Activated T-cell treated with anti-CD3 and anti-CD28 coated beads for 4 hours (primary cell): ENCODE data around the gene DLGAP5.

Experiments
- DNase-seq: peaks from one replicate; pipeline ENCODE4 v3.0.0-alpha.2; 2020

Gene DLGAP5

DNA sequence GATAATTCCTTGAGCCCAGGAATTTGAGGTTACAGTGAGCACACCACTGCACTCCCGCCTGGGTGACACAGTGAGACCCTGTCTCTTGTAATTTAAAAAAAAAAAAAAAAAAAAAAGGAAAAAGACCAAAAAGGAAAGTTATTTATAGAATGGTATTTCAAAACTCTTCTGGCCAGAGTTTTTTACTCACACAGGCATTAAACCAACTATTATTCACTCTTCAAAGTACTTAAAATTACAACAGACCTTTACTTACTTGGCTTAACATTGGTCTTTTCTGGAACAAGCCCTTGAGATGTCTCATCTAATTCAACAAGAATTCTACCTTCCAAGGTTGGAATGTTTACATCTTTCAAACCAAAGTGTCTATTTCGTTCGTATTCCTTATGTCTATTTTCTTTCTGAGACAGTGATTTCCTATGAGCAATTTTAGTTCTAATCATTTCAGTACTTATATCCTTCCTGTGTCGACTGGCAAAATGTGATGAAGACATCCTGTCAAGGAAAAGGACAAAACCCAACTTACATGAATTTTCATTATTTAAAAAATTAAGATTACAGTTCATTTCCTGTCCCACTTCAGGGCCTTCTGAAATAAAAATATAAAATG, 2.6 kb downstream of the DLGAP5 start:
- DNase-seq = no peak

- DNase-seq = no peak
These were observed 11.0 kb downstream of the DLGAP5 start for GRCh38 chr14:55180434-55180833.

DNA sequence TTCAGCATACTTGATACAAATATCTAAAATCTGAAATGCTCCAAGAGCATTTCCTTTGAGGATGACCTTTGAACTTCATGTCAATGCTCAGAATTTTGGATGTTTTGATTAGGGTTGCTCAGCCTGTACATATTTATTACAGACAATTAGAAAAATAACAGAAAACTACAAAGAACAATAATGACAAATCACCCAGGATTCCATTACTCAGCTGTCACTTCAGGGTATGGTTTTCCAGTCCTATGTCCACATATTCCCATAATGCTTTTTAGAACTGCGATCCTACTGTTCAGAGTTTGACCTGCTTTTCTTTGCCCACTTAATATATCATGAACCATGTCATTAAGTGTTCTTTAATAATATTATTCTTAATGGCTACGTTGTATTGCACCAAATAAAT, 11.4 kb downstream of the DLGAP5 start:
- no peak for DNase-seq

GRCh38 chr14:55170526-55170925, 20.9 kb downstream of the DLGAP5 start:
- no peak for DNase-seq

GRCh38 chr14:55160989-55161388, 30.4 kb downstream of the DLGAP5 start:
- DNase-seq = no peak

GRCh38 chr14:55158412-55158811, 33.0 kb downstream of the DLGAP5 start:
- no peak for DNase-seq

GRCh38 chr14:55157080-55157479, 34.3 kb downstream of the DLGAP5 start:
- no peak for DNase-seq

- no peak for DNase-seq
These were observed 37.4 kb downstream of the DLGAP5 start for GRCh38 chr14:55153951-55154350.

GRCh38 chr14:55152052-55152753, 39.2 kb downstream of the DLGAP5 start:
- no peak for DNase-seq

DNA sequence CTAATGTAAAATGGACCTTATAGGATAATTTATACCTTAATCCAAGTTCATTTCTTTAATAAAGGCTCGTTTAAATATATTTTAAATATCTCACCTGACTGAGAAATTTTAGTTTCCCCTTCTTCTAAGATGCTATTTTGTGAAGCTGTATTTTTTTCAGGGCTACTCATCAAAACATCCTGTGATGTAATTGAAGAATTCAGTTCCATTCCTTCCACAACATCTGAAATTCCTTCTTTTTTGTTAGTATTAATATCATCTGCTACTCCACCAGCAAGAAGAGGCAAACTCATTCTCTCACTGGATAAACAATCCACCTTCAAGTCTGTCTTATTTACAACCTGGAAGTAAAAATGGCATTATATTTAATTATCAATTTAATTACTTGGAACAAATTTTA, 39.8 kb downstream of the DLGAP5 start:
- DNase-seq = no peak

- no peak for DNase-seq
These were observed 45.0 kb downstream of the DLGAP5 start for GRCh38 chr14:55146425-55146824.

DNA sequence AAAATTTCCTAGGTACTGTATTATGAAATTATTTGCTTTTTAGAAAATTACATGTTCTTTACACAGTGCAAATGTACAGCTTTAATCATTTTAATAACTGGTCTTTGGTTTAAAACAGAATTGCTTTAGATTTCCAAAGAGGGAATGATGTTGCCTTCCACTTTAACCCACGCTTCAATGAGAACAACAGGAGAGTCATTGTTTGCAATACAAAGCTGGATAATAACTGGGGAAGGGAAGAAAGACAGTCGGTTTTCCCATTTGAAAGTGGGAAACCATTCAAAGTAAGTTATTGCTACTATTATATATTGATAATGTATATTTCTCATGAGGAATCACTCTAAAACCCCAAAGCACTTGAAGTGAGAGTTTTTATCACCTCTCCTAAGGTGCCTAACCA, 48.9 kb downstream of the DLGAP5 start:
- DNase-seq = no peak

DNA sequence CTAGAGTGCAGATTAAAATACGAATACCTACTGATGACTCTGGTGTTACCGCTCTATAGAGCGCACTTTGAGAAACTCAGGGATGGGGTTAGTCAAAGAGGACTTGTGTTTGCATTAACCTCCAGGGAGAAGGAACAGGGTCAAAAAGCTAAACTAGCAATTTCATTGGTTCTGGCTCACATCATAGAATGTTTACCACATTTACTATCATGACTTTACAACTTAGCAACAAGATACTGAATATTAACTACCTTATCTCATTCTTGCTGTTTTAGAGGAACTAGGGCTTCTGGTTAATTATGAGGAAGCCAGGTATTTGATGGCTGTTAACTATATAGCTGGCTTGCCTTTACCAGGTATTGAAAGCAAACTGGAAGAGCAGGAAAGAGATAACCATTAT, 49.6 kb downstream of the DLGAP5 start:
- DNase-seq = no peak

DNA sequence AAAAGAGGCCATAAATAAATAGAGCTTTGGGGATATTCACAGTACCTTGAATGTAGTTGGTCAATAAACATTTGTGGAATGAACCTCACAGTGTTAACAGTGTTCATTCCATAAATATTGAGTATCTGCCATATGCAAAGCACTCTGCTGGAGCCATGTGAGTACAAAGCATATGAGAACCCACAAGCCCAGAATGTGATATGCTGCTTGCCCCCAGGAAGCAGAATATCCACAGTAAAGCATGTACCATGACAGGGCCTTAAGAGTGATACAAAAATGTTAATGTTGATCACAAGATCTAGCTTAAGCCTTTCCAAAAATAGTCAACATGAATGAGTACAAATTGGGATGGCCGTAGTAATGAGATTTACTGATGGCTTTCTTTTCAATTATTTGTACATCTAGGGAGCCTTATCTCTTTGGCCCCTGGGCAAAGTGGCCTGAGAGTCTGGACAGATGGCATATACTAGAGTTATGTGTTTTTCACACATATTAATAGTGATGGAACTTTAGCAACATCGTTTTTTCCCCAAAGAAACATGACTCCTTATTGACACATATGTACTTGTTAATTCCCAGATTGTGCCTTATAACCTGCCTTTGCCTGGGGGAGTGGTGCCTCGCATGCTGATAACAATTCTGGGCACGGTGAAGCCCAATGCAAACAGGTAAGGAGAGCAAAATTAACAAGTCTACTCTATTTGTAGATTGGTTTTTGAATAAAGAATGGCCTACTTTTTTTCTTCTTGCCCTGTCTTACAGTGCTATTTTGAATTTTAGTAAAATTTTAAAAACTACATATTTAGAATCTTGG, 51.5 kb downstream of the DLGAP5 start:
- DNase-seq = no peak

GRCh38 chr14:55139141-55139540, 52.2 kb downstream of the DLGAP5 start:
- no peak for DNase-seq

GRCh38 chr14:55138091-55138490, 53.3 kb downstream of the DLGAP5 start:
- DNase-seq = no peak

- no peak for DNase-seq
These were observed 54.2 kb downstream of the DLGAP5 start for GRCh38 chr14:55136885-55137786.

GRCh38 chr14:55136241-55136640, 55.1 kb downstream of the DLGAP5 start:
- no peak for DNase-seq

- no peak for DNase-seq
These were observed 58.0 kb downstream of the DLGAP5 start for GRCh38 chr14:55133416-55133815.

DNA sequence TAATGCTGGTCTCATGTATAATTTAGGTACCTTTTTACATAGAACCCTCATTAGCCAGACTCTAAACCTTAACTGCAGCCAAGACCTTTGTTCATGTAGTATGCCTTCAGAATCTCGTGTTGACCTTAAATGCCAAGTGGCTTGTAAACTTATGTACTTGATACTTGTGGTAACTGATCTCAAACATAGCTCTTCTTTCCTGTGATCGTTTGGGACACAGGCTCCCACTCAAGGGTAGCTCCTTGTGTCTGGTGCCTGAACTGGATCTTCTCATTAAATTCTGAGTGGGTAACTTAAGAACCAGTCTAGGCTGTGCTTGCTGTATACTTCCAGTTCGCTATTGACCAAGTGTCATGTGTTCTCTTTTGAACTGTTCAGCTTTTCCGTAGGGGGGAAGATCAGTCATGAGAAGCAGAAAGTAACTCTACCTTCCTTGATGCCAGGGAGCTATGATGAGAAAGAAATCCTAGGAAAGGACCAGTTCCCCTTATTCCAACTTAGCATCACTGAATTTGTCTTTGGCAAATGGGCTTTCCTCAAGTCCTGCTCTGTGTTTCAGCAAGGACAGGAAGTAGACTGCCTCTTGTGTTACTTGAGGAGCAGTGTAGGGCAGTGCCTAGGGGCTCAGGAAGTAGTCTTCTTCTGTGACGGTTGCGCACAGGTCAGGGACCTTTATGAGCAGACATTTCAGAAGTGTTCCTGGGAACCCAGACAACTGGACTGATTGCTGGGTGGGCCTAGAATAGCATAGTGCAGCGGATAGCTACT, 59.8 kb downstream of the DLGAP5 start:
- DNase-seq = no peak

DNA sequence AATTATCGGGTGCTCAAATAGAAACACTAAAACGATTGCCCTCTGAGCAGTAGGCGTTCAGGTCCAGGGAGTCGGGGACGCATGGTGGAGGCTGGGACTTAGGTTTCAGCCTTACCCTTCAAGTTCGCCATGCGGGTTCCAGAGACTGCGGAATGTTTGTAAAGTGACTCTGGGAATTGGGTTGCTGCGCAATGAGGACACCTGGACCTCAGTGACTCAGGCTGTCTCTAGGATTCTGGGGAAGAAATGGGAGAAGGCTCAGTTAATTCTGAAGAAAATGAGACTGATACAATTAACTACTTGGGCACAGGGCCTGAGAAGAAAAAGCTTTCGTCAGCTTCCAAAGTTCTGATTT, 61.2 kb downstream of the DLGAP5 start:
- no peak for DNase-seq
